Gastrocnemius medialis (tissue), 4 donors: Measurements from ENCODE around the gene NTNG2.

Experiments
- CTCF ChIP-seq, 5 experiments: fragments of 450-650 bp in 3 of 5; fragments of 200-600 bp in 2 of 5; sonication (generic) in 2 of 5; IDR thresholded peaks in 4 of 5; conservative IDR thresholded peaks in 1 of 5; 1 replicate in 4 of 5; 2 replicates in 1 of 5; pipeline ENCODE4 v1.5.1; 2016 to 2019; ENCODE audit warnings: antibody characterized with exemption in 5 of 5, mild to moderate bottlenecking in 3 of 5, moderate library complexity in 3 of 5
- POLR2A ChIP-seq, 2 donors: fragments of 450-650 bp; IDR thresholded peaks; one replicate each; pipeline ENCODE4 v1.6.1; 2017; ENCODE audit warnings: antibody characterized with exemption in 2 of 2, mild to moderate bottlenecking in 2 of 2, moderate library complexity in 2 of 2

- TF ChIP-seq CTCF (IDR thresholded peaks at IDR 0.05 in 4 of 5, conservative IDR thresholded peaks at IDR 0.05 in 1 of 5) (no peak), POLR2A (IDR thresholded peaks at IDR 0.05) (no peak)
Observed at GRCh38 chr9:132234535-132234934, 72.7 kb downstream of the NTNG2 start.
